ENCODE results near the gene ADAMTS12. TPM values are rescaled to one million over a fixed set of nuclear protein-coding genes. Genes with fewer than 3 reads are reported as not detected.

ADAMTS12 gene
- total and polyA plus RNA-seq, 5 donors from 2014 or later, result not detected

DNA sequence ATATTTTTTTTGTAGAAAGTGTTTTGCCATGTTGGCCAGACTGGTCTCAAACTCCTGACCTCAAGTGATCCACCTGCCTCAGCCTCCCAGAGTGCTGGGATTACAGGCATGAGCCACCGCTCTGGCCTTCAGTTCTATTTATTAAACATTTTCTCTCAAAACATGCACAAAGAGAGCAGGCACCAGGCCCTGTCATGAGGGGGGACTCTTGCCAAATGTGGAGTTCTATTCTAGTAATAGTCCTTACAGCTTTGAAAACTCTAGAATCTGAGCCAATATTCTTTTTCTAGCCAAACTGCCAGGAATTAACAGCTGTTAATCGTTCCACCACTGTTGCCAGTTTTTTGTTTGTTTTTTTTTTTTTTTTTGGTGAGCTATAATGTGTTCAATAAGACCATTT, 326.5 kb downstream of the ADAMTS12 start:
- no peak overlapping the region for H3K4me3 ChIP-seq (ENCODE audit: low read depth, low read length)
- H3K9me3 ChIP-seq (ENCODE audit: control insufficient read depth in 2 of 2, low read length in 2 of 2), result no peaks in the 10 kb centered on the region
- Mint-ChIP-seq H3K27me3 (peaks cover 4% of the 10 kb centered on the region), H3K9me3 (peaks cover 0 to 7% (median 0%) of the 10 kb centered on the region in 7 donors), H3K4me3 (no peak overlapping the region), H3K36me3 (no peaks in the 10 kb centered on the region), H3K27ac (no peak overlapping the region), H3K4me1 (no peaks in the 10 kb centered on the region)
- H3K27ac ChIP-seq (ENCODE audit: insufficient read depth, low read length, poor library complexity, severe bottlenecking), result no peak overlapping the region
- DNase-seq (no peak), ATAC-seq (ENCODE audit: low read depth in 2 of 2) (no peak)
- no peaks in the 10 kb centered on the region for H3K4me1 ChIP-seq (ENCODE audit: control insufficient read depth, insufficient read depth, low read length, poor library complexity, severe bottlenecking)
- no peaks in the 10 kb centered on the region for H3K27me3 ChIP-seq (ENCODE audit: control insufficient read depth, insufficient read depth, low read length)
- no peaks in the 10 kb centered on the region for H3K36me3 ChIP-seq (ENCODE audit: control insufficient read depth, insufficient read depth, low read length)

DNA sequence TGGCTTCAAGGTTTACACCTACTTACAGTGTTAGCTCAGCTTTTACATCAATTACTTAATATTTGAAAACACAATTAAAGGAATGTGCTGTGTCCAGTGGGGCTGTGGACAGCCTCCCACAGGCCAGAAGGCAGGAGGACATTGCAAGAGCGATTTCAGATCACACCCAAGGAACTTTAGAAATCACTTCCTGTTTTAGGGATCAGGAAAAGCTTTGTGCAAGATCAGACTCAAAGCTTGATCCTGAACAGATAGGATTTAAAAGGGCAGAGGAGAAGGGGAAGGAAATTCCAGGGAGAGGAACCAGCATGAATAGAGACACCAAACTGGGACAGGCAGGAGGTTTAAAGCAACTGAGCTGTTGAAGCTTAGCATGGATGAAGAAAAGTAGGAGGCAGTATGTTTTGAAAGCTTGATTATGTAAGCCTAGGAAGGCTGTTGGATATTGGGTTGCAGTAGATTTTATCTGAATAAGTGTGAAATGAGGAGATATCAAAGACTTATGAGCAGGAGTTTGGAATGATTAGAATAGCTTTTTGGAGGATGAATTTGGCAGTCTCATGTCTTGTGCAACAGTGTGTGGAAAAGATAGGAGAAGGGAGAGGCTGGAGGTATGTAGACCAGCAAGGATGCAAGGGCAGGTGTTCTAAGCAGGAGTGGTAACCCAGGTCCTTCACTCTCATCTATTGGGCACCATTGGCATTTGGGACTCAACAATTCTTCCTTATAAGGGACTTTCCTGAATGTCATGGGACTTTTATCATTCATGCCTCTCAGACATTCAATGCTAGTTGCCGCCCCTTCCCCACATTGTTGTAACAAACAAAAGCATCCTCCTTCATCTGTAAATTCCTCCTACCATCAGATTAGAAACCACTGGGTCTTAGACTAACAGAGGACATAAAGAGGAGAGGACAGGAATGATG, 327.5 kb downstream of the ADAMTS12 start:
- DNase-seq, result no peak
- H3K27me3 ChIP-seq (ENCODE audit: control insufficient read depth, insufficient read depth, low read length), result no peaks in the 10 kb centered on the region
- no peaks in the 10 kb centered on the region for H3K9me3 ChIP-seq (ENCODE audit: control insufficient read depth in 2 of 2, low read length in 2 of 2)
- Mint-ChIP-seq H3K4me3 (no peak overlapping the region), H3K36me3 (no peaks in the 10 kb centered on the region), H3K9me3 (peaks cover 0 to 7% (median 0%) of the 10 kb centered on the region in 7 donors), H3K27ac (no peak overlapping the region), H3K4me1 (no peaks in the 10 kb centered on the region), H3K27me3 (no peaks in the 10 kb centered on the region)
- no peaks in the 10 kb centered on the region for H3K4me1 ChIP-seq (ENCODE audit: control insufficient read depth, insufficient read depth, low read length, poor library complexity, severe bottlenecking)
- no peak overlapping the region for H3K27ac ChIP-seq (ENCODE audit: insufficient read depth, low read length, poor library complexity, severe bottlenecking)
- no peak overlapping the region for H3K4me3 ChIP-seq (ENCODE audit: low read depth, low read length)
- no peak for ATAC-seq (ENCODE audit: low read depth in 2 of 2)
- H3K36me3 ChIP-seq (ENCODE audit: control insufficient read depth, insufficient read depth, low read length), result no peaks in the 10 kb centered on the region

GRCh38 chr5:33563530-33563929, 328.3 kb downstream of the ADAMTS12 start:
- Mint-ChIP-seq H3K27me3 (no peaks in the 10 kb centered on the region), H3K9me3 (peaks cover 0 to 7% (median 0%) of the 10 kb centered on the region in 7 donors), H3K36me3 (no peaks in the 10 kb centered on the region), H3K4me3 (no peak overlapping the region), H3K4me1 (no peaks in the 10 kb centered on the region), H3K27ac (no peak overlapping the region)
- H3K27ac ChIP-seq (ENCODE audit: insufficient read depth, low read length, poor library complexity, severe bottlenecking), result no peak overlapping the region
- ATAC-seq (ENCODE audit: low read depth in 2 of 2) (no peak), DNase-seq (no peak)
- H3K27me3 ChIP-seq (ENCODE audit: control insufficient read depth, insufficient read depth, low read length), result no peaks in the 10 kb centered on the region
- no peaks in the 10 kb centered on the region for H3K4me1 ChIP-seq (ENCODE audit: control insufficient read depth, insufficient read depth, low read length, poor library complexity, severe bottlenecking)
- no peak overlapping the region for H3K4me3 ChIP-seq (ENCODE audit: low read depth, low read length)
- no peaks in the 10 kb centered on the region for H3K9me3 ChIP-seq (ENCODE audit: control insufficient read depth in 2 of 2, low read length in 2 of 2)
- no peaks in the 10 kb centered on the region for H3K36me3 ChIP-seq (ENCODE audit: control insufficient read depth, insufficient read depth, low read length)

- Mint-ChIP-seq H3K36me3 (no peaks in the 10 kb centered on the region), H3K9me3 (peaks cover 0 to 4% (median 0%) of the 10 kb centered on the region in 7 donors), H3K4me1 (no peaks in the 10 kb centered on the region), H3K27ac (no peak overlapping the region), H3K27me3 (no peaks in the 10 kb centered on the region), H3K4me3 (no peak overlapping the region)
- Histone ChIP-seq H3K4me1 (ENCODE audit: control insufficient read depth, insufficient read depth, low read length, poor library complexity, severe bottlenecking) (no peaks in the 10 kb centered on the region), H3K27me3 (ENCODE audit: control insufficient read depth, insufficient read depth, low read length) (no peaks in the 10 kb centered on the region), H3K36me3 (ENCODE audit: control insufficient read depth, insufficient read depth, low read length) (no peaks in the 10 kb centered on the region), H3K27ac (ENCODE audit: insufficient read depth, low read length, poor library complexity, severe bottlenecking) (no peak overlapping the region), H3K4me3 (ENCODE audit: low read depth, low read length) (no peak overlapping the region), H3K9me3 (ENCODE audit: control insufficient read depth in 2 of 2, low read length in 2 of 2) (no peaks in the 10 kb centered on the region)
- ATAC-seq (ENCODE audit: low read depth in 2 of 2) (no peak), DNase-seq (no peak)
These were observed 333.3 kb downstream of the ADAMTS12 start for GRCh38 chr5:33558489-33558888.

DNA sequence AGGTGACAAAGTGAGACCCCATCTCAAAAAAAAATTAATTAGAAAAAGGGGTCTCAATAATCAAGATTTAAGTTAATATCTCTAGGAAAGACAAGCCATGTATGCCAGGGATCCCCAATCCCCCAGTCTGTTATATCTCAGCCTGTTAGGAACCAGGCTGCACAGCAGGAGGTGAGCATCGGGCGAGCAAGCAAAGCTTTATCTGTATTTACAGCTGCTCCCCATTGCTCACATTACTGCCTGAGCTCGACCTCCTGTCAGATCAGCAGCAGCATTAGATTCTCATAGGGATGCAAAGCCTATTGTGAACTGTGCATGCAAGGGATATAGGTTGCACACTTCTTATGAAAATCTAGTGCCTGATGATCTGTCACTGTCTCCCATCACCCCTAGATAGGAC, 334.2 kb downstream of the ADAMTS12 start:
- H3K4me1 ChIP-seq (ENCODE audit: control insufficient read depth, insufficient read depth, low read length, poor library complexity, severe bottlenecking), result no peaks in the 10 kb centered on the region
- DNase-seq (no peak), ATAC-seq (ENCODE audit: low read depth in 2 of 2) (no peak)
- no peak overlapping the region for H3K4me3 ChIP-seq (ENCODE audit: low read depth, low read length)
- peaks cover 0 to 3% (median 0%) of the 10 kb centered on the region in 7 donors for H3K9me3 Mint-ChIP-seq
- no peak overlapping the region for H3K4me3 Mint-ChIP-seq
- H3K27ac Mint-ChIP-seq, result no peak overlapping the region
- H3K4me1 Mint-ChIP-seq, result no peaks in the 10 kb centered on the region
- H3K36me3 ChIP-seq (ENCODE audit: control insufficient read depth, insufficient read depth, low read length), result no peaks in the 10 kb centered on the region
- H3K36me3 Mint-ChIP-seq, result no peaks in the 10 kb centered on the region
- H3K27me3 Mint-ChIP-seq, result no peaks in the 10 kb centered on the region
- H3K27ac ChIP-seq (ENCODE audit: insufficient read depth, low read length, poor library complexity, severe bottlenecking), result no peak overlapping the region
- no peaks in the 10 kb centered on the region for H3K9me3 ChIP-seq (ENCODE audit: control insufficient read depth in 2 of 2, low read length in 2 of 2)
- H3K27me3 ChIP-seq (ENCODE audit: control insufficient read depth, insufficient read depth, low read length), result no peaks in the 10 kb centered on the region

- Mint-ChIP-seq H3K4me1 (no peaks in the 10 kb centered on the region), H3K9me3 (peaks cover 0 to 3% (median 0%) of the 10 kb centered on the region in 7 donors), H3K27me3 (no peaks in the 10 kb centered on the region), H3K27ac (no peak overlapping the region), H3K36me3 (no peaks in the 10 kb centered on the region), H3K4me3 (no peak overlapping the region)
- H3K4me3 ChIP-seq (ENCODE audit: low read depth, low read length), result no peak overlapping the region
- no peak overlapping the region for H3K27ac ChIP-seq (ENCODE audit: insufficient read depth, low read length, poor library complexity, severe bottlenecking)
- H3K9me3 ChIP-seq (ENCODE audit: control insufficient read depth in 2 of 2, low read length in 2 of 2), result no peaks in the 10 kb centered on the region
- ATAC-seq (ENCODE audit: low read depth in 2 of 2) (no peak), DNase-seq (peak in 1 of 3 donors; percentile 8)
- no peaks in the 10 kb centered on the region for H3K4me1 ChIP-seq (ENCODE audit: control insufficient read depth, insufficient read depth, low read length, poor library complexity, severe bottlenecking)
- no peaks in the 10 kb centered on the region for H3K27me3 ChIP-seq (ENCODE audit: control insufficient read depth, insufficient read depth, low read length)
- H3K36me3 ChIP-seq (ENCODE audit: control insufficient read depth, insufficient read depth, low read length), result no peaks in the 10 kb centered on the region
These were observed 335.2 kb downstream of the ADAMTS12 start for GRCh38 chr5:33556330-33557328.

GRCh38 chr5:33549982-33550567, 341.7 kb downstream of the ADAMTS12 start:
- DNase-seq (no peak), ATAC-seq (ENCODE audit: low read depth in 2 of 2) (no peak)
- Histone ChIP-seq H3K4me1 (ENCODE audit: control insufficient read depth, insufficient read depth, low read length, poor library complexity, severe bottlenecking) (no peaks in the 10 kb centered on the region), H3K36me3 (ENCODE audit: control insufficient read depth, insufficient read depth, low read length) (no peaks in the 10 kb centered on the region), H3K4me3 (ENCODE audit: low read depth, low read length) (no peak overlapping the region), H3K9me3 (ENCODE audit: control insufficient read depth in 2 of 2, low read length in 2 of 2) (no peaks in the 10 kb centered on the region), H3K27me3 (ENCODE audit: control insufficient read depth, insufficient read depth, low read length) (peaks cover 2% of the 10 kb centered on the region), H3K27ac (ENCODE audit: insufficient read depth, low read length, poor library complexity, severe bottlenecking) (no peak overlapping the region)
- no peaks in the 10 kb centered on the region for H3K36me3 Mint-ChIP-seq
- no peak overlapping the region for H3K27ac Mint-ChIP-seq
- H3K9me3 Mint-ChIP-seq, result peaks cover 0 to 5% (median 0%) of the 10 kb centered on the region in 7 donors
- no peaks in the 10 kb centered on the region for H3K4me1 Mint-ChIP-seq
- H3K4me3 Mint-ChIP-seq, result no peak overlapping the region
- H3K27me3 Mint-ChIP-seq, result peaks cover 4% of the 10 kb centered on the region

Measured in CD4-positive, CD25-positive, alpha-beta regulatory T cell (primary cell).